Coronary artery (tissue), 2 donors: ENCODE results near the gene SOX9.

Experiments used
- DNase-seq: peaks from one replicate; pipeline ENCODE4 v3.0.0-alpha.2; 2017; ENCODE audit warnings: low spot score
- H3K27ac ChIP-seq, 2 donors: fragments of 200-600 bp; sonication (generic); one replicate each; pipeline ENCODE4 v1.5.1; 2016 to 2019
- H3K4me3 ChIP-seq: fragments of 200-600 bp; sonication (generic); 2 replicates; pipeline ENCODE4 v1.5.1; 2016; ENCODE audit warnings: mild to moderate bottlenecking, moderate library complexity
- TF ChIP-seq, protein P1 (sequence below): fragments of 200-600 bp; sonication (generic); IDR thresholded peaks from one replicate; pipeline ENCODE4 v1.5.1; 2019; ENCODE audit warnings: antibody characterized with exemption

Gene SOX9

GRCh38 chr17:72128039-72128438 lies 7.2 kb downstream of the SOX9 start:
- TF ChIP-seq, protein P1, sequence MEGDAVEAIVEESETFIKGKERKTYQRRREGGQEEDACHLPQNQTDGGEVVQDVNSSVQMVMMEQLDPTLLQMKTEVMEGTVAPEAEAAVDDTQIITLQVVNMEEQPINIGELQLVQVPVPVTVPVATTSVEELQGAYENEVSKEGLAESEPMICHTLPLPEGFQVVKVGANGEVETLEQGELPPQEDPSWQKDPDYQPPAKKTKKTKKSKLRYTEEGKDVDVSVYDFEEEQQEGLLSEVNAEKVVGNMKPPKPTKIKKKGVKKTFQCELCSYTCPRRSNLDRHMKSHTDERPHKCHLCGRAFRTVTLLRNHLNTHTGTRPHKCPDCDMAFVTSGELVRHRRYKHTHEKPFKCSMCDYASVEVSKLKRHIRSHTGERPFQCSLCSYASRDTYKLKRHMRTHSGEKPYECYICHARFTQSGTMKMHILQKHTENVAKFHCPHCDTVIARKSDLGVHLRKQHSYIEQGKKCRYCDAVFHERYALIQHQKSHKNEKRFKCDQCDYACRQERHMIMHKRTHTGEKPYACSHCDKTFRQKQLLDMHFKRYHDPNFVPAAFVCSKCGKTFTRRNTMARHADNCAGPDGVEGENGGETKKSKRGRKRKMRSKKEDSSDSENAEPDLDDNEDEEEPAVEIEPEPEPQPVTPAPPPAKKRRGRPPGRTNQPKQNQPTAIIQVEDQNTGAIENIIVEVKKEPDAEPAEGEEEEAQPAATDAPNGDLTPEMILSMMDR: no peak
- H3K27ac ChIP-seq: peak overlapping the region in 1 of 2 donors; percentile 63
- DNase-seq: no peak
- H3K4me3 ChIP-seq: no peak overlapping the region

GRCh38 chr17:72134608-72135394 lies 14.0 kb downstream of the SOX9 start:
- H3K4me3 ChIP-seq: no peak overlapping the region
- no peak overlapping the region for H3K27ac ChIP-seq

GRCh38 chr17:72135546-72136325 lies 14.9 kb downstream of the SOX9 start:
- DNase-seq: no peak
- no peak overlapping the region for H3K27ac ChIP-seq
- no peak overlapping the region for H3K4me3 ChIP-seq
- TF ChIP-seq, protein P1: no peak

More at GRCh38 chr17:72134608-72135394, 14.0 kb downstream of the SOX9 start:
- DNase-seq: no peak
- TF ChIP-seq, protein P1: no peak

DNA sequence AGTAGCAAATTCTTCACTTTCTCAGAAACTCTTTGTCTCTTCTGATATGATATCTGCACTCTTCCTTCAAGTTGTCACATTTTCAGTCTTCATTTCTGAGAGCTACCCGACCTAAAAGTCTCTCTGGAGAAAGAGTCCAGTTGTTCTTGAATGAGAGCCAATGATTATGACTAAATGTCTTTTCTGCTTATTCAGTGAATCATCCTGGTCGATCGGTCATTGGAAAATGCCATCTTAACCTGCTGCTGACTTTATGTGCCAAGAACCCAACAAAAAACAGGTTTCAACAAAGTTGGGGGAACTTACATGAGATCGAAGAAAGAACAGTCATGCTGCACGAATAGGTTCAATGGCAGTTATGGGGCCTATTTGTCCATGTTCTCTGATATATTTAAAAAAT lies 15.9 kb downstream of the SOX9 start:
- Histone ChIP-seq H3K27ac (no peak overlapping the region), H3K4me3 (no peak overlapping the region)
- DNase-seq: no peak
- TF ChIP-seq, protein P1: no peak

DNA sequence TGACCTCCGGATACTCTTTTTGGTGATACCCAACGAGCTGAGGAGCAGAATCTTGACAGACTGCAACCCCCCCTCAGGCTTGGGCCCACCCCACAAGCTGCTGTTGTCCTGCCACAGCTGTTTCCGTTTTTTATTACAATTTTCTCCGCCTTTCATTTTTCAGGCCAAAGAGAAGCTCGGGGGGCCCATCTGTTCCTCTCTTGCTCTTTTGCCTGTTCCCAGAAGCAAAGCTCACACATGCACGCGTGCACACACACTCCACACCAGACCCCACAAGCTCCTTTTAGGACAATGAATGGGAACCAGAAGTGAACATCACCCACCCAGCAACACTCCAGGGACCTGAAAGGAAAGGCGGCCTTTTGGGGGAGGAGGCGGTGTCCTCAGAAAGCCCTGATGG lies 16.3 kb downstream of the SOX9 start:
- DNase-seq: no peak
- Histone ChIP-seq H3K4me3 (no peak overlapping the region), H3K27ac (no peak overlapping the region)
- TF ChIP-seq, protein P1: no peak

GRCh38 chr17:72139212-72139611 lies 18.4 kb downstream of the SOX9 start:
- TF ChIP-seq, protein P1: no peak
- no peak for DNase-seq
- H3K27ac ChIP-seq: no peak overlapping the region
- no peak overlapping the region for H3K4me3 ChIP-seq
